ENCODE measurements around the gene DYSF.

DNA sequence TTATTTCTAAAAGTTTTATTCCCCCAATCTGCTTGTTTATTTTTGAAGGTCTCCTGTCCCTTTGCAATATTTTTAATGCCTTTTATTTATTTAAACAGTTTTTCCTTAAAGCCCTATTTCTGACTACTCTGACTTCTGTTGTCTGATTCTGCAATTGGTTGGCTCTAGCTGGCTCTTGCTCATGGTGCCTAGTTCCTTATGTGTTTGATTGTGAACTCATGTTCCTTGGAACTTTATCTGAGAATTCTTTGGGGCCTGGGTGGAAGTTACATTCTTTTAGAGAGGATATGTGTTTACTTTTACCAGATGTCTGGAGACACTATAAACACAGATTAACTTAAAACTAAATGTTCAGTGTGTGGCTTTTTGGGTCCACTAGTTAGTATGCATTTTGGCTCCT lies 175.9 kb downstream of the DYSF start:
- TF ChIP-seq CTCF (IDR thresholded peaks at IDR 0.05) (no peak), POLR2A (IDR thresholded peaks at IDR 0.05) (no peak), EP300 (IDR thresholded peaks at IDR 0.05) (no peak)
